ENCODE results near the gene ROCK2. TPM values are rescaled to one million over a fixed set of nuclear protein-coding genes. Genes with fewer than 3 reads are reported as not detected.

The ROCK2 gene
- total RNA-seq, 4 donors from 2014 or later: 42.0 to 85.4 (median 70.7) TPM

- no peak overlapping the region for H3K27ac ChIP-seq
- no peak for TF ChIP-seq CTCF (IDR thresholded peaks at IDR 0.05 in 4 of 5, conservative IDR thresholded peaks at IDR 0.05 in 1 of 5)
- no peak for TF ChIP-seq POLR2A (IDR thresholded peaks at IDR 0.05)
- no peaks in the 10 kb centered on the region for H3K9me3 ChIP-seq
- DNase-seq: no peak
- H3K4me1 ChIP-seq: no peaks in the 10 kb centered on the region
- H3K27me3 ChIP-seq: no peaks in the 10 kb centered on the region
- intact Hi-C loops (cut with DNase I; ENCODE audit: low total_unique reads): no loop called here
- peaks cover 0 to 57% of the 10 kb centered on the region in 2 donors for H3K36me3 ChIP-seq
- H3K4me3 ChIP-seq: no peak overlapping the region
- in situ Hi-C loops (cut with MboI; ENCODE audit: low sequenced_read_pairs in 4 of 4): no loop called here
- no peak for ATAC-seq
Measured at GRCh38 chr2:11187731-11188130, 156.7 kb downstream of the ROCK2 start.

GRCh38 chr2:11187083-11187619 lies 157.3 kb downstream of the ROCK2 start:
- H3K27me3 ChIP-seq: no peaks in the 10 kb centered on the region
- ATAC-seq (no peak), DNase-seq (no peak)
- H3K4me3 ChIP-seq: no peak overlapping the region
- no peaks in the 10 kb centered on the region for H3K9me3 ChIP-seq
- no peaks in the 10 kb centered on the region for H3K4me1 ChIP-seq
- TF ChIP-seq POLR2A (IDR thresholded peaks at IDR 0.05): no peak
- TF ChIP-seq CTCF (IDR thresholded peaks at IDR 0.05 in 4 of 5, conservative IDR thresholded peaks at IDR 0.05 in 1 of 5): no peak
- H3K27ac ChIP-seq: no peak overlapping the region
- intact Hi-C loops (cut with DNase I; ENCODE audit: low total_unique reads) (no loop called here), in situ Hi-C loops (cut with MboI; ENCODE audit: low sequenced_read_pairs in 4 of 4) (no loop called here)
- H3K36me3 ChIP-seq: peaks cover 0 to 57% of the 10 kb centered on the region in 2 donors

GRCh38 chr2:11186145-11186544 lies 158.3 kb downstream of the ROCK2 start:
- H3K27ac ChIP-seq: no peak overlapping the region
- in situ Hi-C loops (cut with MboI; ENCODE audit: low sequenced_read_pairs in 4 of 4): no loop called here
- intact Hi-C loops (cut with DNase I; ENCODE audit: low total_unique reads): no loop called here
- TF ChIP-seq POLR2A (IDR thresholded peaks at IDR 0.05) (no peak), CTCF (IDR thresholded peaks at IDR 0.05 in 4 of 5, conservative IDR thresholded peaks at IDR 0.05 in 1 of 5) (no peak)
- H3K4me1 ChIP-seq: no peaks in the 10 kb centered on the region
- no peak overlapping the region for H3K4me3 ChIP-seq
- DNase-seq (no peak), ATAC-seq (no peak)
- H3K27me3 ChIP-seq: no peaks in the 10 kb centered on the region
- H3K9me3 ChIP-seq: no peaks in the 10 kb centered on the region
- H3K36me3 ChIP-seq: peaks cover 0 to 51% of the 10 kb centered on the region in 2 donors

GRCh38 chr2:11182951-11183350 lies 161.5 kb downstream of the ROCK2 start:
- H3K36me3 ChIP-seq: peaks cover 0 to 48% of the 10 kb centered on the region in 2 donors
- intact Hi-C loops (cut with DNase I; ENCODE audit: low total_unique reads): no loop called here

More at GRCh38 chr2:11182951-11183350, 161.5 kb downstream of the ROCK2 start:
- in situ Hi-C loops (cut with MboI; ENCODE audit: low sequenced_read_pairs in 4 of 4): no loop called here
- DNase-seq (no peak), ATAC-seq (no peak)
- TF ChIP-seq POLR2A (IDR thresholded peaks at IDR 0.05): no peak
- TF ChIP-seq CTCF (IDR thresholded peaks at IDR 0.05 in 4 of 5, conservative IDR thresholded peaks at IDR 0.05 in 1 of 5): no peak
- Histone ChIP-seq H3K4me3 (no peak overlapping the region), H3K9me3 (no peaks in the 10 kb centered on the region), H3K27ac (no peak overlapping the region), H3K27me3 (no peaks in the 10 kb centered on the region), H3K4me1 (no peaks in the 10 kb centered on the region)
